B cell (primary cell): Measurements from ENCODE around the gene SPA17. TPM values are rescaled to one million over a fixed set of nuclear protein-coding genes. Genes with fewer than 3 reads are reported as not detected.

Experiments
- ATAC-seq: fragments of 200-7000 bp; cut with Tn5 transposase; one replicate; pipeline ENCODE4 v1.10.0; 2021; ENCODE audit warnings: low read depth, mild to moderate bottlenecking, moderate number of reproducible peaks, moderate library complexity
- CTCF ChIA-PET: fragments of 350-600 bp; sonication (Branson Sonifier 250); formaldehyde crosslinking; loops from one replicate; lab custom pipeline; 2021; ENCODE audit warnings: antibody characterized with exemption, inconsistent platforms; lab: Charles Lee
- POLR2A ChIA-PET: fragments of 350-600 bp; sonication (Branson Sonifier 250); formaldehyde crosslinking; loops from one replicate; lab custom pipeline; 2021; ENCODE audit warnings: antibody characterized with exemption; lab: Charles Lee
- DNase-seq: peaks from one replicate; pipeline ENCODE4 v3.0.0; 2013
- H2AFZ ChIP-seq: 2 replicates; pipeline ENCODE4 v1.6.1; 2012; ENCODE audit warnings: mild to moderate bottlenecking, low read depth, low read length; ENCODE audit not compliant: insufficient read depth, poor library complexity, severe bottlenecking
- H3K27ac ChIP-seq, 2 donors: 1 replicate in 1 of 2; 2 replicates in 1 of 2; pipeline ENCODE4 v1.5.1; 2012 to 2013; ENCODE audit warnings: low read length in 2 of 2, mild to moderate bottlenecking in 2 of 2, moderate library complexity in 1 of 2
- H3K27me3 ChIP-seq, 4 experiments: fragments of 200-600 bp in 1 of 4; sonication (generic) in 1 of 4; replicated peaks in 1 of 4; 1 replicate in 2 of 4; 2 replicates in 2 of 4; pipeline versions ENCODE4 v1.6.1 to v1.7.0; 2013 to 2016; ENCODE audit warnings: low read length in 3 of 4, mild to moderate bottlenecking in 2 of 4, mixed read lengths in 1 of 4, moderate library complexity in 1 of 4; ENCODE audit not compliant: insufficient read depth in 4 of 4, control insufficient read depth in 3 of 4; ENCODE audit errors: control extremely low read depth in 1 of 4
- H3K36me3 ChIP-seq, 2 experiments: replicated peaks in 1 of 2; 1 replicate in 1 of 2; 2 replicates in 1 of 2; pipeline versions ENCODE4 v1.6.1 to v1.7.1; 2013; ENCODE audit warnings: low read length in 1 of 2; ENCODE audit not compliant: insufficient read depth in 2 of 2, control insufficient read depth in 1 of 2; ENCODE audit errors: control extremely low read depth in 1 of 2, extremely low read depth in 1 of 2
- H3K4me1 ChIP-seq, 2 donors: fragments of 200-600 bp in 1 of 2; sonication (generic) in 1 of 2; 1 replicate in 1 of 2; 2 replicates in 1 of 2; pipeline versions ENCODE4 v1.5.1 to v1.6.1; 2013 to 2017; ENCODE audit warnings: low read length in 2 of 2; ENCODE audit not compliant: control insufficient read depth in 2 of 2, insufficient read depth in 2 of 2
- H3K4me2 ChIP-seq: replicated peaks from 2 replicates; pipeline ENCODE3; 2012; ENCODE audit warnings: mild to moderate bottlenecking, low read depth, low read length; ENCODE audit not compliant: poor library complexity, severe bottlenecking
- H3K4me3 ChIP-seq, 5 experiments: fragments of 200-600 bp in 1 of 5; sonication (generic) in 1 of 5; 1 replicate in 3 of 5; 2 replicates in 2 of 5; pipeline versions ENCODE4 v1.5.1 to v1.7.0; 2011 to 2016; ENCODE audit warnings: low read length in 4 of 5, mild to moderate bottlenecking in 4 of 5, low read depth in 2 of 5, control low read depth in 1 of 5, moderate library complexity in 1 of 5; ENCODE audit not compliant: insufficient read depth in 1 of 5; ENCODE audit errors: control extremely low read depth in 1 of 5, extremely low read depth in 1 of 5
- H3K79me2 ChIP-seq: fragments of 200-600 bp; sonication (generic); one replicate; pipeline ENCODE4 v1.6.0; 2016; ENCODE audit warnings: low read length; ENCODE audit not compliant: control insufficient read depth, insufficient read depth
- H3K9ac ChIP-seq: fragments of 200-600 bp; sonication (generic); 2 replicates; pipeline ENCODE4 v1.6.1; 2017; ENCODE audit warnings: mild to moderate bottlenecking, low read length, moderate library complexity
- H3K9me3 ChIP-seq, 3 donors: one replicate each; pipeline versions ENCODE4 v1.6.1 to v1.7.1; 2013; ENCODE audit warnings: low read length in 2 of 3; ENCODE audit not compliant: control insufficient read depth in 2 of 3, insufficient read depth in 1 of 3; ENCODE audit errors: control extremely low read depth in 1 of 3
- H4K20me1 ChIP-seq: 2 replicates; pipeline ENCODE4 v1.6.0; 2012; ENCODE audit warnings: mild to moderate bottlenecking, low read length; ENCODE audit not compliant: insufficient read depth, control insufficient read depth, poor library complexity, severe bottlenecking
- H3K27ac Mint-ChIP-seq: one replicate; pipeline ENCODE4 v1.8.0; 2021; ENCODE audit warnings: mixed read lengths
- H3K27me3 Mint-ChIP-seq: one replicate; pipeline ENCODE4 v1.8.0; 2021; ENCODE audit warnings: mixed read lengths
- H3K4me1 Mint-ChIP-seq: one replicate; pipeline ENCODE4 v1.8.0; 2021; ENCODE audit warnings: mixed read lengths
- H3K4me3 Mint-ChIP-seq: one replicate; pipeline ENCODE4 v1.8.0; 2021; ENCODE audit warnings: mixed read lengths
- H3K9me3 Mint-ChIP-seq: one replicate; pipeline ENCODE4 v1.8.0; 2022; ENCODE audit warnings: mixed read lengths; ENCODE audit not compliant: insufficient read depth
- CTCF ChIP-seq: fragments of 200-600 bp; IDR thresholded peaks from one replicate; pipeline ENCODE4 v1.8.0; 2022; ENCODE audit warnings: antibody characterized with exemption, mild to moderate bottlenecking
- EZH2 ChIP-seq: IDR thresholded peaks from 2 replicates; pipeline ENCODE4 v1.6.1; 2012; ENCODE audit warnings: borderline replicate concordance, low read depth, mild to moderate bottlenecking, moderate library complexity, low read length; ENCODE audit not compliant: insufficient read depth, poor library complexity, severe bottlenecking
- WGBS: methylation state at CpG from one replicate; pipeline ENCODE4 v1.1.5; 2013; ENCODE audit warnings: missing lambda C conversion rate; ENCODE audit not compliant: insufficient coverage; 5-methylcytosine and 5-hydroxymethylcytosine counted together
- intact Hi-C: fragments of 100-400 bp; cut with micrococcal nuclease; formaldehyde crosslinking; loops from one replicate; pipeline ENCODE4 v1.10.0; 2022
- polyA plus RNA-seq: library from polyadenylated mRNA; depleted of rRNA; stranded (reverse); fragments of >200 nt; gene quantifications from 2 replicates; pipeline ENCODE4 v1.2.3, GENCODE V29; 2012
- total RNA-seq, 2 donors: library from RNA; stranded (reverse); fragments of 120-200 nt in 1 of 2; gene quantifications; 1 replicate in 1 of 2; 2 replicates in 1 of 2; pipeline versions ENCODE4 v1.2.3 to v1.2.4, GENCODE V29; 2013 to 2022

The SPA17 gene
- total and polyA plus RNA-seq, 2 donors (not counting 1 experiment from before 2014, with no cell fraction given) = 0.21 to 0.76 TPM

- intact Hi-C loops = no loop called here
- ChIA-PET POLR2A (no interaction called here), CTCF (no interaction called here)
- DNase-seq (no peak), ATAC-seq (no peak)
- H3K27me3 ChIP-seq = no peaks in the 10 kb centered on the region
- H3K27ac ChIP-seq = no peak overlapping the region
- H4K20me1 ChIP-seq = peaks cover 7% of the 10 kb centered on the region
- peaks cover 4 to 46% of the 10 kb centered on the region in 2 experiments for H3K36me3 ChIP-seq
- no peaks in the 10 kb centered on the region for H3K27me3 Mint-ChIP-seq
- no peak overlapping the region for H2AFZ ChIP-seq
- no peak overlapping the region for H3K4me3 ChIP-seq
- TF ChIP-seq EZH2 = no peak
- no peak for TF ChIP-seq CTCF
- no peak overlapping the region for H3K9ac ChIP-seq
- no peaks in the 10 kb centered on the region for H3K9me3 Mint-ChIP-seq
- no peaks in the 10 kb centered on the region for H3K79me2 ChIP-seq
- H3K27ac Mint-ChIP-seq = no peak overlapping the region
- no peaks in the 10 kb centered on the region for H3K4me1 ChIP-seq
- no peak overlapping the region for H3K4me2 ChIP-seq
- WGBS = 98% methylated on average over 3 of the region's 3 CpGs
- H3K9me3 ChIP-seq = no peaks in the 10 kb centered on the region
- H3K4me3 Mint-ChIP-seq = no peak overlapping the region
- no peaks in the 10 kb centered on the region for H3K4me1 Mint-ChIP-seq
These were observed 37.8 kb upstream of the SPA17 start for GRCh38 chr11:124635932-124636331.

- H3K9me3 ChIP-seq = no peaks in the 10 kb centered on the region
- Mint-ChIP-seq H3K27me3 (no peaks in the 10 kb centered on the region), H3K4me1 (no peaks in the 10 kb centered on the region), H3K4me3 (no peak overlapping the region), H3K27ac (no peak overlapping the region), H3K9me3 (no peaks in the 10 kb centered on the region)
- ChIA-PET POLR2A (no interaction called here), CTCF (interaction anchor here (1.1 kb wide), 1 partner anchor 147 kb away, joined by 3 read pairs; no protein-coding TSS in a partner anchor)
- DNase-seq (no peak), ATAC-seq (no peak)
- H3K4me3 ChIP-seq = no peak overlapping the region
- H3K27me3 ChIP-seq = no peaks in the 10 kb centered on the region
- no CpG with 5 or more reads among the region's 3 CpGs for WGBS
- no peak for TF ChIP-seq EZH2
- no peak for TF ChIP-seq CTCF
- H3K27ac ChIP-seq = no peak overlapping the region
- H3K36me3 ChIP-seq = peaks cover 0 to 21% of the 10 kb centered on the region in 2 experiments
- H3K79me2 ChIP-seq = no peaks in the 10 kb centered on the region
- no peaks in the 10 kb centered on the region for H3K4me1 ChIP-seq
- H2AFZ ChIP-seq = no peak overlapping the region
- H4K20me1 ChIP-seq = no peaks in the 10 kb centered on the region
- H3K9ac ChIP-seq = no peak overlapping the region
- no peak overlapping the region for H3K4me2 ChIP-seq
- intact Hi-C loops = no loop called here
These were observed 35.2 kb upstream of the SPA17 start for GRCh38 chr11:124638500-124638899.
